KMS-11 (cell line): Measurements from ENCODE around the gene KCNH5.

Source experiments
- H2AFZ ChIP-seq: fragments of 200-600 bp; sonication (generic); 2 replicates; pipeline ENCODE4 v1.6.1; 2016; ENCODE audit warnings: antibody characterized with exemption, mixed run types, low read depth
- H3K27ac ChIP-seq: fragments of 200-600 bp; sonication (generic); 2 replicates; pipeline ENCODE4 v1.6.1; 2016; ENCODE audit warnings: mild to moderate bottlenecking, mixed run types
- H3K27me3 ChIP-seq: fragments of 200-600 bp; sonication (generic); 2 replicates; pipeline ENCODE4 v1.6.1; 2017; ENCODE audit warnings: mild to moderate bottlenecking, low read depth, mixed run types, moderate library complexity; ENCODE audit not compliant: insufficient read depth
- H3K36me3 ChIP-seq: fragments of 200-600 bp; sonication (generic); 2 replicates; pipeline ENCODE4 v1.6.1; 2017; ENCODE audit warnings: mild to moderate bottlenecking, mixed run types; ENCODE audit not compliant: insufficient read depth
- H3K4me1 ChIP-seq: fragments of 200-600 bp; sonication (generic); 2 replicates; pipeline ENCODE4 v1.6.1; 2016; ENCODE audit warnings: mild to moderate bottlenecking, low read depth, mixed run types; ENCODE audit not compliant: poor library complexity, severe bottlenecking
- H3K4me2 ChIP-seq: fragments of 200-600 bp; sonication (generic); 2 replicates; pipeline ENCODE4 v1.7.0; 2016; ENCODE audit warnings: mild to moderate bottlenecking, mixed run types
- H3K4me3 ChIP-seq: fragments of 200-600 bp; sonication (generic); IDR thresholded peaks from 2 replicates; pipeline ENCODE4 v1.6.1; 2017; ENCODE audit warnings: low read depth, low read length, mixed read lengths; ENCODE audit not compliant: insufficient read depth
- H3K79me2 ChIP-seq: fragments of 200-600 bp; sonication (generic); 2 replicates; pipeline ENCODE4 v1.6.1; 2016; ENCODE audit warnings: low read depth, mixed run types; ENCODE audit not compliant: insufficient read depth
- H3K9ac ChIP-seq: fragments of 200-600 bp; sonication (generic); 2 replicates; pipeline ENCODE4 v1.6.1; 2016; ENCODE audit warnings: mild to moderate bottlenecking, mixed run types
- H4K20me1 ChIP-seq: fragments of 200-600 bp; sonication (generic); 2 replicates; pipeline ENCODE4 v1.6.1; 2016; ENCODE audit warnings: mild to moderate bottlenecking, mixed run types; ENCODE audit not compliant: insufficient read depth
- TF ChIP-seq, protein P1 (sequence below): fragments of 200-600 bp; sonication (generic); conservative IDR thresholded peaks from 2 replicates; pipeline ENCODE4 v1.6.1; 2017; ENCODE audit warnings: low read depth, mild to moderate bottlenecking, antibody characterized with exemption, low read length, moderate library complexity, mixed read lengths

KCNH5 gene

DNA sequence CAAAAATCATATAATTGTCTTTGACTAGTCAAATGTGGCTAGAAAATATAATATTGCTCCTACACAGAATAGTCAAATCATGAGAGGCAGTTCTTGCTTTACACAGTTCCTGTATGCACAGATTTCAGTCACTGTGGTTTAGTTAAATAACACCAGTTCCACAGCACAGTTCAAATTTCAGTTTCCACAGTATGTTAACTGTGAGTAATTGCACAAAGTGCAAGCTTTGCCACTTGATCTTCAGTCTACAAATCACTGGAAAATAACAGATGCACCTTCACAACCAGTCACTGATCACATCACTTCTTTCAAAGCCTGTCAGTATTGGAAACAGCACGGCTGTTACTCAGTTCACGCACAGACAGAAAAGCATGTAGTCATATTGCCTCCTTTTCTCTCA, 38.7 kb downstream of the KCNH5 start:
- H3K36me3 ChIP-seq: no peaks in the 10 kb centered on the region
- H3K4me1 ChIP-seq: peaks cover 14% of the 10 kb centered on the region
- H3K27me3 ChIP-seq: no peaks in the 10 kb centered on the region
- TF ChIP-seq, protein P1, sequence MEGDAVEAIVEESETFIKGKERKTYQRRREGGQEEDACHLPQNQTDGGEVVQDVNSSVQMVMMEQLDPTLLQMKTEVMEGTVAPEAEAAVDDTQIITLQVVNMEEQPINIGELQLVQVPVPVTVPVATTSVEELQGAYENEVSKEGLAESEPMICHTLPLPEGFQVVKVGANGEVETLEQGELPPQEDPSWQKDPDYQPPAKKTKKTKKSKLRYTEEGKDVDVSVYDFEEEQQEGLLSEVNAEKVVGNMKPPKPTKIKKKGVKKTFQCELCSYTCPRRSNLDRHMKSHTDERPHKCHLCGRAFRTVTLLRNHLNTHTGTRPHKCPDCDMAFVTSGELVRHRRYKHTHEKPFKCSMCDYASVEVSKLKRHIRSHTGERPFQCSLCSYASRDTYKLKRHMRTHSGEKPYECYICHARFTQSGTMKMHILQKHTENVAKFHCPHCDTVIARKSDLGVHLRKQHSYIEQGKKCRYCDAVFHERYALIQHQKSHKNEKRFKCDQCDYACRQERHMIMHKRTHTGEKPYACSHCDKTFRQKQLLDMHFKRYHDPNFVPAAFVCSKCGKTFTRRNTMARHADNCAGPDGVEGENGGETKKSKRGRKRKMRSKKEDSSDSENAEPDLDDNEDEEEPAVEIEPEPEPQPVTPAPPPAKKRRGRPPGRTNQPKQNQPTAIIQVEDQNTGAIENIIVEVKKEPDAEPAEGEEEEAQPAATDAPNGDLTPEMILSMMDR: no peak
- H3K4me3 ChIP-seq: no peak overlapping the region
- H3K4me2 ChIP-seq: no peak overlapping the region; the same call in 1 of the 2 replicates
- H3K79me2 ChIP-seq: no peaks in the 10 kb centered on the region
- H2AFZ ChIP-seq: no peak overlapping the region
- no peak overlapping the region for H3K27ac ChIP-seq
- no peaks in the 10 kb centered on the region for H4K20me1 ChIP-seq
- H3K9ac ChIP-seq: no peak overlapping the region

DNA sequence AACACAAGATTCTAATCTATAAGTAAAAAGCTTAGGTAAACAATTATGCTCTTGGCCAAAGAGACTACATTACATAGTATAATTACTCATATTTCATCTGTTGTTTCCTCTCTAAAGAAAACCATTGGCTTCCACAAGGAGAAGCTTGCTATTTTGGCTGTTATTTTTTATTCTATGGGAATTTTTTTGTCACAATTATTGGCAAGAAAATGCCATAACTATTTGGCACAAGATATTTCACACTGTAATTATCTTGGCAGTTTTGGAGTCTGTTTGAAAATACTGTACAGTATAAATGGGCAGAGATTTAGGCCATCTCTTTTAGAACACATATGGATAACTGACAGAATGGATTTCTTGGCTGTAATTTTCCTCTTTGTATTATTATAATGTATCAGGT, 51.2 kb downstream of the KCNH5 start:
- Histone ChIP-seq H3K9ac (no peak overlapping the region), H3K27ac (no peak overlapping the region), H3K27me3 (no peaks in the 10 kb centered on the region), H2AFZ (no peak overlapping the region), H3K4me3 (no peak overlapping the region), H3K4me2 (no peak overlapping the region), H3K36me3 (no peaks in the 10 kb centered on the region), H3K4me1 (no peaks in the 10 kb centered on the region), H4K20me1 (no peaks in the 10 kb centered on the region), H3K79me2 (no peaks in the 10 kb centered on the region)
- TF ChIP-seq, protein P1: no peak

DNA sequence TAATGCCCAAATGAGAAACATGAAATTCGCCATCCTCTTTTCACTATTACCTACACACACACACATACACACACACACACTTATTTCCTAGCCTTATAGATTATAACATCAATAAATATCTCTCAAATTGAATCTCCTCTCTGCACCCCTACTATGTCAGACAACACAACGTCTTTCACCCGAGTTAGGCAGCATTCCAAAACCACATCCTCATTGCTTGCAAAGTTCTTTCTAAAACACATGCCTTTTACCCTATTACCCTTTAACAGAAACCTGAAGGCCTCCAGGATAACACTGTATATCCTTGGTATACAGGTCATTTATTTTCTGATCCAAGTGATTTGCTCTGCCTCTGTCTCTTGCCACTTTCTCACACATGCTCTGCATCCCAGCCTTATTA, 56.3 kb downstream of the KCNH5 start:
- no peaks in the 10 kb centered on the region for H4K20me1 ChIP-seq
- no peaks in the 10 kb centered on the region for H3K27me3 ChIP-seq
- no peak overlapping the region for H3K4me2 ChIP-seq
- no peaks in the 10 kb centered on the region for H3K4me1 ChIP-seq
- H3K4me3 ChIP-seq: no peak overlapping the region
- no peak overlapping the region for H3K27ac ChIP-seq
- no peak overlapping the region for H3K9ac ChIP-seq
- H3K36me3 ChIP-seq: no peaks in the 10 kb centered on the region
- no peaks in the 10 kb centered on the region for H3K79me2 ChIP-seq
- TF ChIP-seq, protein P1: no peak
- H2AFZ ChIP-seq: no peak overlapping the region

DNA sequence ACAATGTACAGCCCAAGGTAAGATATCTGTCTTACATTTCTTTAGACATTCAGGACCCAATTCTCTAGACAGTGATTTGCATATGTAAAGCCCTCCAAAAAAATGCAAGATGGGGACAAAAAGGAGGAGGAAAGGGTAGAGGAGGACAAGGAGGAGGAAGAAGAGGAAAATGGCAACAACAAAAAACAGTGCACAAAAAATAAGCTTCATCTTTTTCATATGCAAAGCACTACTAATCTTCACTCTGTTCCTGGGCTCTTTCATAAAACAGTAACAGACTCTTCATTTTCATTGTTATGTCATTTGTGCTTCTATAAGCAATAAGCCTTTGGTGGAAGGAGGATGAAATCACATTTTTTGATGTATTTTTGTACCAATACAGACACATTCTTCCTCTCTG, 61.4 kb downstream of the KCNH5 start:
- Histone ChIP-seq H3K79me2 (no peaks in the 10 kb centered on the region), H2AFZ (no peak overlapping the region), H3K9ac (no peak overlapping the region), H3K4me3 (no peak overlapping the region), H3K4me2 (no peak overlapping the region), H4K20me1 (no peaks in the 10 kb centered on the region), H3K4me1 (no peaks in the 10 kb centered on the region), H3K36me3 (no peaks in the 10 kb centered on the region), H3K27ac (no peak overlapping the region), H3K27me3 (no peaks in the 10 kb centered on the region)
- TF ChIP-seq, protein P1: no peak

DNA sequence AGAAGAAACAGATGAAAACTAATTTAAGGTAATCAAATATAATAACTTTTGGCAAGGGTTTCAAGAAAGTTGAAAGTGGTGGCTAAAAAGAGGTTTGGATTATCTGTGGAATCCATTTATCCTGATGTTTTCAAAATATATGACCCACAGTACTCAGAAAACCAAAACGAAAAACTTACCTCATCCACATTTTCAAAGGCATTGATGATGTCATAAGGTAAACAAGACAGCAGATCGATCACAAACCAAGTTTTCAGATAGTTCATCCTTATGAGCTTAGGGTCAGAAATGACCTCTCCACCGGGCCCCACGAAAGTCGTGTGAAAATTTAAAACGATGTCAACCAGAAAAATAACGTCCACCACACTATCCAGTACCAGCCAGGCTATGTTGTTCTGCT, 64.6 kb downstream of the KCNH5 start:
- TF ChIP-seq, protein P1: no peak
- H3K36me3 ChIP-seq: no peaks in the 10 kb centered on the region
- no peaks in the 10 kb centered on the region for H4K20me1 ChIP-seq
- no peaks in the 10 kb centered on the region for H3K4me1 ChIP-seq
- H3K4me2 ChIP-seq: no peak overlapping the region
- no peaks in the 10 kb centered on the region for H3K27me3 ChIP-seq
- H2AFZ ChIP-seq: no peak overlapping the region
- no peaks in the 10 kb centered on the region for H3K79me2 ChIP-seq
- no peak overlapping the region for H3K27ac ChIP-seq
- H3K4me3 ChIP-seq: no peak overlapping the region
- H3K9ac ChIP-seq: no peak overlapping the region
